ENCODE results near the gene SART3.

Gene SART3

GRCh38 chr12:108483213-108484059, 77.5 kb downstream of the SART3 start:
- no peak for DNase-seq

GRCh38 chr12:108482717-108483212, 78.2 kb downstream of the SART3 start:
- DNase-seq = no peak

- no peak for DNase-seq
These were observed 81.5 kb downstream of the SART3 start for GRCh38 chr12:108479364-108480070.

DNA sequence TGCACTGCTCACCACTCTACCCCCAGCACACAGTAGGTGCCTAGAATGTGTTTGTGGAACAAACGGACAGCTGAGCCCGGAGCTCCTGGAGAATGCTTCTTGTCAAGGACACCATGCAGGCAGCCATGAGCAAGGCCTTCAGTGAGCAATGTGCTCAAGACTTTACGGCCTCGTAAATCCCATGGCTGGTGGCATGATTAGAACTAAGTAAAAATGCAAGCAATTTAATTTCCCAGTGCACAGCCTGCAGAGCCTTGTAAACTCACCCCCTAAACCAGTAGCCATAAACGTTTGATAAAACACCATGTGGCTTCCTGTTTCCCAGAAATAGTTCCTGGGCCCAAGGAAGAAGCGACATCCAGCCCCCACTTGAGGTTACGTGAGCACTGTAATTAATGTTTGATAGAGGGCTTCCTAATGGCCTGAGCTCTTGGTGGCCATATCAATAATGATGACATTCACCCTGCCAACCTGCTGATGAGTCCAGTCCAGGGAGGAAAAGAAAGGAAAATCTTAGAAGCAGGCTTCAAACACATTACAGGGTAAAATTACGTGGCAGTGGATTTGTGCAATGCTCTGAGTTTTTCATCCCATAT, 82.3 kb downstream of the SART3 start:
- no peak for DNase-seq

DNA sequence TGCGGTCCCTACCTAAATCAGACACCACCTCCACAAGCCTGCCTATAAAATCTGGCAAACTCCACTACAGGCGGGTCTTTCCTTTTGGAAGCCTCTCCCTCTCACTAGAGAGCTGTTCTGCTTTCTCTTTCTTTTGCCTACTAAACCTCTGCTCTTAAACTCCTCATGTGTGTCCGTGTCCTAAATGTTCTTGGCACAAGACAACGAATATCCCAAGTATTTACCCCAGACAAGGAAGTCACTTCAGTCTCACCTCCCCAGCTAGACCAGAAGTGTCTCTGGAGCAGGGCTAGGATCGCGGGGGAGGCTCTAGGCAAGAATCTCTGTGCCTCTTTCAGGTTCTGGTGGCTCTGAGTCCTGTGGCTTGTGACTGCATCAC, 83.1 kb downstream of the SART3 start:
- no peak for DNase-seq

- DNase-seq = no peak
These were observed 83.7 kb downstream of the SART3 start for GRCh38 chr12:108477055-108477880.

GRCh38 chr12:108475396-108475795, 85.6 kb downstream of the SART3 start:
- DNase-seq = no peak

DNA sequence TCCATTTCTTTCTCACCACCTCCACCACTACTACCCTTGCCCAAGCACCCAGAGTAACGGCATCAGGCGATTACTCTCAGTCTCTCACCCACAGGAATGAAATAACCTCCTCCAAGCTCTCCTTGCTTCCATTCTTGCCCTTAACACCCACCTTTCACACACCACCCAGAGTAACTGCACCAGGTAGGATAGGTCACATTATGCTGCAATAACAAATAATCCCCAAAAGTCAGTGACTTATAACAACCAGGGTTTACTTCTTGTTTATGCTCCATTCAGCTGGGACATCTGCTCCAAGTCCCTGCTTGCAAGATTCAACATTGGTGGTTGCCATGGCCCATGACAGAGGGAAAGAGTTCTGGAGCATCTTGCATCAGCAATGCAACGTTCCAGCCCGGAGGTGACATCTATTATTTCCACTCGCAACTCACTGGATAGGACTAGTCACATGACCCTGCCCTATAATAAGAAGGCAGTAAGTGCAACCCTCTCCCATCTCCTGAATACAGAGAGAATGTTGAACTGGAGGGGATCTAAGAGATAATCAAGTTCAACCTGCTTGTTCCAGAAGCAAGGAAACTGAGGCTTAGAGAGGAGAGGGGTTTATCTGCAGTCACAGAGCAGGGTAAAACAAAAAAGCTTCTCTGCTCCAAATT, 87.4 kb downstream of the SART3 start:
- DNase-seq = no peak
